MG63 (cell line): Measurements from ENCODE around the gene TES. TPM values are rescaled to one million over a fixed set of nuclear protein-coding genes. Genes with fewer than 3 reads are reported as not detected.

Source experiments
- total RNA-seq: library from RNA; depleted of rRNA; stranded (reverse); fragments of >200 nt; shearing (Covaris generic); gene quantifications from 2 replicates; pipeline ENCODE4 v1.2.3, GENCODE V29; 2014; ENCODE audit warnings: low replicate concordance; rRNA removed

TES gene
- total RNA-seq, 1 experiment from 2014 or later = 39.1 TPM

Other genes starting within 250 kb of the TES start
- not detected in 2 replicates for gene TFEC, start 179.8 kb upstream of the TES start, total RNA-seq